Measurements from ENCODE around the gene CTDSP2.

Gene CTDSP2

DNA sequence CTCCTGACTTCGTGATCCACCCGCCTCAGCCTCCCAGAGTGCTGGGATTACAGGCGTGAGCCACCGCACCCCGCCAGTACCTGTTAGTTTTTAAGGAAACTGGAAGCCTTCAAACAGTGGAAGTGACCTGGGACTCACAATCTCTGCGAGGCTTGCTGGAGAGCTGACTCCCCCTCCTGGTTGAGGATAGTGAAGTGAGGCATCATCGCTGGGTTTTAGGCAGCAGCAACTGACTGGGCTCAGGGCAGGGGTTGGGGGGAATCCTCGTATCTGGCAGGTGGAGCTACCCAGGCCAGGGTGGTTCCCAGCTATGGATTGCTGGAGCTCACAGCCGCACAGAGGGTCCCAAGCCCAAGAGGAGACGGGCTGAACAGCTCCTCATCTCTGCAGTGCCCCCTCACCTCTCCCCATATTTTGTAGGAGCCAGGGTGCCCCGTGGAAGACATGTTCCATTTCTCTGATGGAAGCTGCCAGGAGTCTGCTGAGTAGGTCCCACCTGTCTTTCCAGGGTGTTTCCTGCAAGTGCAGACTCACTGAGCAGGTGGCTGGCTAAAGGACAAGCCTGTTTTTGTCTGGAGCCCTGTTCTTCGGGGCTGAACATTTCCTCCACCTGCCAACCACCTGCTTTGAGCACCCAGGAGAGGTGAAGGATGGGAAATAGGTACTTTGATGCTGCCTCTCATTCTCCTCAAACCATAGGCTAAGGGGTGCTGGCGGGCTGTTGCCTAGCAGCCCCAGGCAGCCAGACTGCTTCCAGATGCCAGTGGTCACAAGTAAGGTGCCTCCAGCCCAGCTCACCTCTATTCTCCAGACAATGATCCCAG is 31.1 kb downstream of the CTDSP2 start:
- no peak for DNase-seq (ENCODE audit: low read depth)

DNA sequence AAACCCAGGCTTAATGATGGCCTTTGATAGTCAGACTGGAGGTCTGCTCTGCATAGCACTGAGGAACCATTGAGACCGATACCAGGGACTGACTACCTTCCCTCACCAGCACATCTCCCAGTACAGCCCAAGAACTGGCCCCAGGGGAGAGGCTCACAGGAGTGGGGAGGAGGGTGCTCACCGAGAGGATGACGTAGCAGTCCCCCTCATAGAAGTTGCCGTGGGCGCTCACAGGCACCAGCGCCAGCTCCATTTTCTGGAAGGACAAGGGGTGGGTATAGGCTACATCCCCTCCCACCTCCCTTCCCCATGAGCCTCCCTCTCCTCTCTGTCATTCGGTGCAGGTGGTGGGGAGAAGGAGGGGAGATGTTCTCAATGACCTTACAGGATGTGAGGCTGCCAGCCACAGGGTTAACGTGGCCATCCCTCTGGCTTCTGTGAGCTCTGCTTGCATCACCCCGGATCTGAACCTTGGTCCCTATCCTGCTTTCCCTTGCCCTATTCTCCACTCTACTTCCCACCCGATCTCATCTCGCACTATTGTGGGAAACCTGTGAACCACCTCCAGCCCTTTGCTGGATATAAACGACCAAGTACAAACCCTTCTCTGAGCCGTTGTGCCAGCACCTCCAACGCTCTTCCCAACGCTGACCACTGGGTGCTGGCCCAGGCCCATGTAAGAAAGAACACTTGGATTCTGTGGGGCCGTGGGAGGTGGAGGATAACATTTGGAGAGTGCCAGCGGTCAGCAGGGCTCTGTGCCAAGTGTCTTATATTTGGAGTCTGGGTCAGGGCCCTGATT is 32.4 kb downstream of the CTDSP2 start:
- no peak for DNase-seq (ENCODE audit: low read depth)

DNA sequence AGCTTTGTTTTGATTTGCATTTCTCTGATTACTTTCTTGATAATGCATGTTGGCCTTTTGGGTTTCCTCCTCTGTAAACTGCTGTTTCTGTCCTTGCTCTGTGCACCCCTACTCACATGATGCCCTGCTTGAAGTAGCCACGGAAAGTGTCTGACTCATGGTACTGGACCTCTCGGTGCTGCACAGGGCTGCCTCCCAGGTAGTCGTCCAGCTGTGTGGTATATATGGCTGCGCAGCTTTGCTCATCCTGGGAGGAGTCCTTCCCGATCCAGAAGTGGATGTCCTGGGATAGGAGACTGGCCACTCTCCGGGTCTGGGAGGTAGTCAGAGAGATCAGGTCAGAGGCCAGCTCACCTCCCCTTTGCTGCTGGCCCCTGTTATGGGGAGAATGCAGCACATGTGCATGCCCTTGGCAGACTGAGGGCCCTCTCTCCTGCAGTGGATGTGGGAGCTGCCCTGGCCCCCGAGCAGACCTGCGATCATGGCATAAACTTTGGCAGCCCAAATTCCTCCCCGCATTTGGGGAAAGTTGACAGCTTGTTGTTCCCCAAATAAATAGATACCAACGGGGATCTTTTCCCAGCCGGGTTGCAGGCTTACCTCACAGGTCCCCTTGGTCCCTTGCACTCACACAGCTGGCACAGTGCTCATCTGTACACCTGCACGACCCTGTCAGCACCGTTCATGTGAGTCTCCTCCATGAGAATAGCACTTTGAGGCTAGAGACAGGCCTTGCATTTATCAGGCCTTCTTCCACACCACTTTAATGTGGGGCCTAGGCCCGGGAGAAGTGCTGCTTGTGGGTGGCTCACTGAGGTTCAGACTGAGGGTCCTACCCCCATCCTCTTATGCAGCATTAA is 33.2 kb downstream of the CTDSP2 start:
- no peak for DNase-seq (ENCODE audit: low read depth)

DNA sequence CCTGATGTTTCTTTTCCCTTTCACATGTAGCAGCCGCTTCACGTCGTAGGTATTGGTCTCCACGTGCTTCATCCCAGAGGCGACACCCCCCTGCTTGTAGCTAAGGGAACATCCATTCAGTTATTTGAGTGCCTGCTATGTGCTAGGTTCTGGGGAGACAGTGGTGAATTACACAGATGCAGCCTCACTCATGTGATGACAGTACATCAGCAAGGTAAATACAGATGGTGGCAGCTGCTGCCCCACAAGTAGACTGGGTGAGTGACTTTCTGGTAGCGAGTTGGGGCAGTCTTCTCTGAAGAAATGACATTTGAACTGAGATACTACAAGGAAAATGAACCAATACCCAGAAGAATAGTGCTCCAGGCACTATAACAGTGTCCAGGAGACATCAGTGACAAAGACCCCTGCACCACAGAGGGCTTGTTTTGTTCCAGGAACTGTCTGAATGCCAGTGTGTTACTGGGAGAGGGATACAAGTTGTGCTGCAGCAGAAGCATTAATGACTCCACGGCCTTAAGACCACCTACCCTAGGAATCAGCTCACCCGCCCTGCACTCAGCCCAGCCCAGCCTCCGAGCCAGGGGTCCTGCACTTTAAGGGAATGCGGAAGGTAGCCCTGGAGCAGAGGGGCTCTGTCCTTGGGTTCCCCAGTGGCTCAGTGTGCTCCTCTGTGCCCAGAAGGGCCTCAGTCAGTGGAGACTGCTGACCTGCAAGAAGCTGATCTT is 35.3 kb downstream of the CTDSP2 start:
- DNase-seq (ENCODE audit: low read depth), result no peak

DNA sequence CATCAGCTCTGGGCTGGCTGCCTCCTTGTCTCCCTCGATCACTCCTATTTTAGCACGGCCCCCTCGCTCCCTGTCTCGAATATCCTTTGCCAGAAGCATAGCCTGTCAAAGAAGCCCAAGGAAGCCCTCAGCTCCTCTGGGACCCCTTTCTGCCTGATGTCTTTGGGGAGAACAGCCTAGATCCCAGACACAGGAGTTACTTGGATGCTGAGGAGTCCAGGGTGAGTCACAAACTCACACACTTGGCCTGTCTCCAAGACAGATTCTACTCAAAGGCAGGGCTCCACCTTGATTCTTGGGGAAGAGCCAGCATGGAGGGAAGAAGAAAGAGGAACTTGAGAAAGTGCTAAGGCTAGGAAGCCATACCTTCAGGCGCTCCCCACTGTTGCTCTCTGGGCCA is 36.1 kb downstream of the CTDSP2 start:
- no peak for DNase-seq (ENCODE audit: low read depth)

DNA sequence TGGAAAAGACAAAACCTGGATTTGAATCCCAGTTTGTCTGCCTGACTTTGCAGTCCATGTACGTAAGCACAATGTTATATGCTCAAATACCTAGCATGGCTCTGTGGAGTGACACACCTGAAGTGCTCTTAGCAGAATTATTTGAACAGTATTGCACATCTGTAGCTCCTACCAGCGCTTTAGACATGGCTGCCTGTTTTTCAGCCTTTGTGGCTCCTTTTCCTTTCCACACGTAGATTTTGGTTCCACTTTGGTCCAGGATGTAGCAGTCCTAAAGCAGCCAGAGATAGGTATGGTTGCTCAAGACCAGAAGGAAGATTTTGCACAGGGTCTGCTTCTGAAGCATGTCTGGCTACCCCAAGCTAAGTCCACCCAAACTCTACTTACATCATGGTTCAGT is 37.1 kb downstream of the CTDSP2 start:
- DNase-seq (ENCODE audit: low read depth), result no peak

DNA sequence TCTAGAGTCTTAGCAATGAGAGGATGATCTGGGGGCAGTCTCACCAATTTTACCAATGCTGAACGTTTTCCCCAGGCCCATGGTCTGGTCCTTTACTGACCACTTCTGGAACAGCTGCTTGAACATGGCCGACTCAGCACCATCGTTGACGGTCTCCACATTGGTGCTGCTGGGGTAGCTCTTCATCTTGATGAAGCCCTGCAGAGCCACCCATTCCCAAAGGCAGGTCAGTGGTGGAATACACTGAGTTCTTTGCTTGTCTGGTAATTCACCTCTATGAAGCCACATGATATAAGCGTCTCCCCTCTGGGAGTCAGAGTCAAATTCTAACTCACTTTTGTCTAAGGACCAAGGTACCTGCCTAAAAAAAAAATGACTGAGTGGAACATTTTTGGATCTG is 38.2 kb downstream of the CTDSP2 start:
- DNase-seq (ENCODE audit: low read depth), result no peak

DNA sequence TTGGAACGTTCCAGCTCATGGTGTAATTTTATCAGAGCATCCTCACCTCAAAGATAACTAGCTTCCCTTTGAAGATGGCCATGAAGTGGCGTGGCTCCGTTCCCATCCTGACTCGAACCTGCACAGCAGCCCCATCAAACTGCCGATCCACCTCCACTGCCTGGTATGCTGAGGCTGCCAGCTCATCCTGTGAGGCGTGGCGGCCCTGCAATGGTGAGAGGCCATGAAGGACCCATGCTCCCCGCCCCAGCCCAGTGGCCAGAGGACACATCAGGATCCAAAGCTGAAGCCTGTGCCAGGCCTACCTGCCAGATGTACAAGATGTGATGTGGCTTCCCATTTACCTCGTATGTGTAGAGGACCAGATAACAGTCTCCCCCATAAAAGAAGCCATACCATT is 39.2 kb downstream of the CTDSP2 start:
- no peak for DNase-seq (ENCODE audit: low read depth)

DNA sequence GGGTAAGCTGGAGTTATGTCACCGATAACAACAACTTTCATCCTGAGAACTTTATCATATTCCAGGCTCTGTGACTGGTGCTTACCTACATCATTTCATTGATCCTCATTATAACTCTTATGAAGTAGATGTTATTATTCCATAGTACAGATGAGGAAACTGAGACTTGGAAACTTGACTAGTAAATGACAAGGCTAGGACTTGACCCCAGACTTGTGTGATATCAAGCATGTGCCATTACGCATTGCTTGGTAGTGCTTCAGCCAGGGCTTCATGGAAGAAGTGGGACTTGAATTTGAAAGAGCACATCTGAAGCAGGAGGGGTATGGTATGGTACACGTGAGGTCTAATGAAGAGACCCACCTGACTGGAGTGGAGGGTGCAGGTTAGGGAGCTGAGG is 39.9 kb downstream of the CTDSP2 start:
- DNase-seq (ENCODE audit: low read depth), result no peak

DNA sequence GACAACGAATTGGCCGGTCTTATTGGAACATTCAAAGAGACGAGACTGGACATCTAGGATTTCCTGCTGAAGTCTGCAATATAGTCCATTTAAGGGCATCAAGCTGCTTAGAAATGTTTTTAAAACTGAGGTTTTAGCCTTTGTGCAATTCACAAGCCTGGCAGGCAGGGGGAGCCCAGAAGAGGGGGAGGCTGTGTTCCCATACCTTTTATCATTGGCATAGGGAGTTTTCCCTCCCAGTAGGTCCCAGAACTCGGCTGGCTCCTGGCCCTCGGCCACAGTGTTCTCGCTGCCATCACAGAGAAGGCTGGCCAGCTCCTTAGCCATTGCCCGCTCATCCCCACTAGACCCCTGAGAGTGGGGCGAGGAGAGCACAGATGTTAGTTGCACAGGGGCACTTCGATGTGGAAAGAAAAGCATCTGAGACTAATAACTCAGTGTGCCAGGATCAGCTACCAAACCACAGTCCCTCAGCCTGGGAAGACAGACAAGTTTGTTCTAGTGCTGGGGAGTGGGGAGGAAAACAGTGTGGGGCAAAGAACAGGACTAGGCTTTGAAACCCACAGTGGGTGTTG is 43.1 kb downstream of the CTDSP2 start:
- DNase-seq (ENCODE audit: low read depth), result no peak

DNA sequence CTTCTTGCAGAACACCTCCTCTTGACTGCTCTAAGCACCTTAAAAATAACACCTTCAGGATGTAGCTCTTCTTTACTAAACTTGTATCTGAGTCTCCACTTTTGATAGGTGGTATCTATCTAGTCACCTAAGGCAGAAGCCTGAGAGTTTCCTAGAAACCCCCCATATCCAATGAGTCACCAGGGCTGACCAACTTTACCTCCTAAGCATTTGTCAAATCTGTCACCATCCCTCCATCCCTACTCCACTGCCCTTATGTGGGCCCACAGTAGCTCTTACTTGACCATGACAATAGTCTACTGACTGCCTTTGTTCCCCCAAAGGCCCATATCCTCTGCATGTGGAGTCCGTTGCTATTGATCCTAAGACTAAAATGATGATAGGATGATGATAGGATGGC is 43.9 kb downstream of the CTDSP2 start:
- DNase-seq (ENCODE audit: low read depth), result no peak

DNA sequence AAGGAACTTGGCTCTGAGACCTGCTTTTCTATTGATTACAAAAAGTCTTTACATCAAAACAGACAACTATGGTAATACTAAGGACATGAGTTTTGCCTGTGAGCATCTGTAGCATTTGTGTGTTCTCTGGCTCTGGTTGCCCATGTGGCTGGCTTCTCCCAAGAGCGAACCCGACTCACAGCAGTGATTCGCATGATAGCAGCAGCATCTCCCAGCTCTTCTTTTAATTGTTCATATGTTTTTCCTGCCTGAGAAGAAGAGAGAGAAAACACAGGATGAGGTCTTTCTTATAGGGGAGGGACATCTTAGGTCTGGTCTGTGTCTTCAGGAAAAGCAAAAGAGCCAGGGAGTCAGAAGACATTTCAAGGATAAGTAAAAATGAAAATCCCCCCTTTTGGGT is 45.6 kb downstream of the CTDSP2 start:
- DNase-seq (ENCODE audit: low read depth), result no peak

DNA sequence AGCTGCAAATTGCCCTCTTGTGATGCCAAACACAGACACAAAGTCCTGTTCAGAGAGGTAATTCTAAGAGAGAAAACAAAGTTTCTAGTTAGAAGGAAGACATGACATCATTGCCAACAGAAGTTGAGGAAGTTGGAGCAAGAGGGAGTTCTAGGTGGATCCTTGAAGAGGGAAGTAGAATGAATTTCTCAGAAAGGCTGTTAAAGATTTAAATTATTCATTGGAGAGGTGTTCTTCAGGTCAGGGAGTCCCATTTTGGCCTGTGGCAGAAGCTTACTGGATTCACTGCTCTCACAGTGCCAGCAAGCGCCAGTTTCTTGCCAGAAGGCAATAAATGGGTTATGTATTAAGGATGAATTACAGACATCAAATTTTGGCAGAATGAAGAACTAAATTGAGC is 48.6 kb downstream of the CTDSP2 start:
- no peak for DNase-seq (ENCODE audit: low read depth)

DNA sequence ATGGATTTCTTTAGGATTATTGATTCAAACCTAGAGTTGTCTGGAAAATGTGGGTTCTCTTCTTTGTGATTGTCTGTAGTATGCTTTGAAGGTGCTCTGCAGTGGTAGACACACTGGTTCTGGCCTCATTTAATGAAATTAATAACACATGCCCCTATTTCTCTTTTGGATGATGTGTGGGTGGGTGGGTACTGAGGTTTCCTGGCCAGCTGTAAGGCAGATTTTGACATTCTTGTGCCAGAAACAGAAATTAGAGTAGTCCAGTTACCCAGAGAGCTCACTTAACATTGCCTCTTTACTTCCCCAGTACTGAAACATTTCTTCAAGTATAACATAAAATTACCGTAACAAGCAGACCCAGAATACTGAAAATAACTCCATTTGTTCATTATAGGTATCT is 49.5 kb downstream of the CTDSP2 start:
- DNase-seq (ENCODE audit: low read depth), result no peak

DNA sequence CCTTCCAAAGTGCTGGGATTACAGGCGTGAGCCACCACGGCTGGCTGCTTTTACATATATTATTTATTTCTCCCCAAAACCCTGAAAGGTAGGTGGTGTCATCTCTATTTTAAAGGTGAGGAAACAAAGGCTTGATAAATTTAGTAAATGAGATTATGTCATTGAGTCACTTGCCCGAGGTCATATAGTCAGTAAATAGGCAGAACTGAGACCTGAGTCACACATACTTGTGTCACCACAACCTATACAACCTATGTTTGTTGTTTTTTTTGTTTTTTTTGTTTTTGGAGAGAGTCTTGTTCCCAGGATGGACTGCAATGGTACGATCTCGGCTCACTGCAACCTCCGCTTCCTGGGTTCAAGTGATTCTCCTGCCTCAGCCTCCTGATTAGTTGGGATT is 51.2 kb downstream of the CTDSP2 start:
- no peak for DNase-seq (ENCODE audit: low read depth)

DNA sequence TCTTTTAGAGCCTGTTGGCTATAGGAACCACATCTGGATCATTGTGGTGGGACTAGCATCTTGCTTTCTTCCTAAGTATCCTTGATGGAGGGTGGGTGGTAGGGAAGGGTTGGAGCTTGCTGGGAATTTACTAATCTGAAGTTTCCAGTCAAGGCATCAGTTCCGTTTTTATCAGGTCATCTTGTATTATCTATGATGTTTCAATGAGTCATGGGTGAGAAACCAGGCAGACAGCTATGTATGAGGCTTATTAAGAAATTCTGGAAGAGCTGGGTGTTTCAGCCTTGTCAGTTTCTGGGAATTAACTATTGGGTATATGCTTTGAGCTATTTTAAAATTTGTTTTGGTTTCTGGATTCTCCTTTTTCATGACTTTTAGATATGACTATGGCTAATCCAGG is 52.6 kb downstream of the CTDSP2 start:
- no peak for DNase-seq (ENCODE audit: low read depth)

DNA sequence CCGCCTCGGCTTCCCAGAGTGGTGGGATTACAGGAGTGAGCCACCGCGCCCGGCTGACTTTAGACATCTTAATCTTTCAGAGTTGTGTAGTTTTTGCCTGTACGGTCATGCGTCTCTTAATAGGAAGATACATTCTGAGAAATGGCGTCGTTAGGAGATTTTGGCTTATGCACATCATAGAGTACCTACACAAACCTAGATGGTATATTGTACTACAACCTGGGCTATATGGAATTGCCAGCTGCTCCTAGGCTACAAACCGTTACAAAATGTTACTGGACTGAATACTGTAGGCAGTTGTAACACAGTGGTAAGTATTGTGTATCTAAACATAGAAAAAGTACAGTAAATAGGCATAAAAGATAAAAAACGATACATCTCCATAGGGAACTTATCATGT is 62.7 kb downstream of the CTDSP2 start:
- DNase-seq (ENCODE audit: low read depth), result no peak

DNA sequence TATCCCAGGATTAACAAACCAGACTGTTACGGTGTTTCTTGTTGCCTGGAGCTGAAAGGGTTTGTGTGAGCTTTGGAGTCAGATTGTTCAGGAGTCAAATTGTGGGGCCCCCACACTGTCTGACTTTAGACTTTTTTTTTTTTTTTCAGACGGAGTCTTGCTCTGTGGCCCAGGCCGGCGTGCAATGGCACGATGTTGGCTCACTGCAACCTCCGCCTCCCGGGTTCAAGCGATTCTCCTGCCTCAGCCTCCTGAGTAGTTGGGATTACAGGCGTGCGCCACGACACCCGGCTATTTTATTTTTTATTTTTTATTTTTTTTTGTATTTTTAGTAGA is 63.1 kb downstream of the CTDSP2 start:
- no peak for DNase-seq (ENCODE audit: low read depth)

DNA sequence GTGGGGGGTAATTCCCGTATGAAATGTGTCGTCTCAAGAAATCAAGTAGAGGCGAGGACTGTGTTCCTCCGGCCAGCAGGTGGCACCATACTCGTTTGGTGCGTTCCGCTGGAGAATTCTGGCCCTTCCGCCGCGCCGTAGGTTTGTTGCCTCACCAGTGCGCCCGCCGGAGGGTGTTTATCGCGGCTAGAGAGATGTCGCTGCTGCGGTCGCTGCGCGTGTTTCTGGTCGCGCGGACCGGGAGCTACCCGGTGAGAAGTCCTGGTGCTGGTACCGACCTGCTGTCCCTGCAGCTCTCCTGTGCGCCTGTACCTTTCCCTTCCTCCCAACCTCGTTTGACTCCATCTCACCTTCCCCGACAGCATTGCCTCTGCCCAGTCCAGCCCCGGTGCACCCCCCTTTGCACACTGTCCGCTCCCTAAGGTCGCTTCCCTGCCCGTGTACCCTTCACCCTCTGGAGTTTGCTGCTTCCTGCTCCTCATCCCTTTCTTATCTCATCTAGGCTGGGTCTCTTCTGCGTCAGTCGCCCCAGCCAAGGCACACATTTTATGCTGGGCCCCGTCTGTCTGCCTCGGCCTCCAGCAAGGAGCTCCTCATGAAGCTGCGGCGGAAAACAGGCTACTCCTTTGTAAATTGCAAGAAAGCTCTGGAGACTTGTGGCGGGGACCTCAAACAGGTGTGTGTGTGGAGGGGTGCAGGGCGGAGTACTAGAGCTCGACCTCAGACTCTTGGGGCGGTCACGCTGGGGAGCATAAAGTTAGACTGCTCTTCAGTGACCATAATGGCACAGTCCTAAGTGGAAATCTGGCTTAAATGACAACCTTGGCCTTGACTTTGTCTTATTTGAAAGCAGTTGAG is 63.7 kb downstream of the CTDSP2 start, which contains the start of gene TSFM:
Gene TSFM, plus strand, starts transcription at position 180 of the 858 bp plus-strand sequence. Its CDS starts 15 bp downstream, at position 195.
- DNase-seq (ENCODE audit: low read depth), result peak; percentile 92

DNA sequence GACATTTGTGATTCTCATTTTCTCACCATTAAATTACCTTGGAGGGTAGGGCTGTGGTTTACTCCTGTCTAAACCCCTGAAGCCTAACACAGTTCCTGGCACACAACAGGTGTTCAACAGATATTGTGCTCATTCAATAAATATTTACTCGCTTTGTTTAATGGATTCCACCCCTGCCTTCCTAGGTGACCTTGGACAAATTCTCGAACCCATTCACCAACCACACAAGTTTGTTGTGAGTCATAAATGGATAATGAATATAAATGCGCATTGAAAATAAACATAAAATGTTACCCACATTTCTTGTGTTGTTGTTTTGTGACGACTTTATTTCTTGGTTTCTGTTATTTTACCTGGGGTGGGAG is 64.3 kb downstream of the CTDSP2 start:
- no peak for DNase-seq (ENCODE audit: low read depth)

DNA sequence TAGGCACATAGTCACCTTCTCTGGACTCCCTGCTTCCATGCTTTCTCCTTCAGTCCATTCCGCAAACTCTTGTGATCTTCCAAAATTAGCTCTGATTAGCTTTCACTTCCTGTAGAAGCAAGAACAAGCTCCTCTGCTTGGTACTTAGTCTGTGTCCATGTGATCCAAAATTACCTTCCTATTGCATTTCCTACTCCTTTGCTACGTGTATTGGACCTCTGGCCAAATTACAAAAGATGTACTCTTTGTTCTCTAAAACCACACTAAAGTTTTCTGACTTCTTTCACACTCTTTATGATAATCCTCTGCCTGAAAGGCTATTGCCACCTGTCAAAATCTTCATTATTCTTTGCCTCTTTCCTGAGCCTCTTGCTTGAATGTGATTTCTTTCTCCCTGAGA is 64.7 kb downstream of the CTDSP2 start:
- DNase-seq (ENCODE audit: low read depth), result no peak

All from T-helper 22 cell (primary cell).